Body of pancreas (tissue), 4 donors: Measurements from ENCODE around the gene GATA3.

ENCODE experiments used
- CTCF ChIP-seq, 7 experiments: fragments of 450-650 bp in 4 of 7; fragments of 200-600 bp in 3 of 7; sonication (generic) in 3 of 7; IDR thresholded peaks; one replicate each; pipeline ENCODE4 v1.5.1; 2016 to 2019; ENCODE audit warnings: antibody characterized with exemption in 7 of 7
- POLR2A ChIP-seq, 3 donors: fragments of 450-650 bp; IDR thresholded peaks; one replicate each; pipeline ENCODE4 v1.6.1; 2016; ENCODE audit warnings: antibody characterized with exemption in 3 of 3, mild to moderate bottlenecking in 2 of 3

DNA sequence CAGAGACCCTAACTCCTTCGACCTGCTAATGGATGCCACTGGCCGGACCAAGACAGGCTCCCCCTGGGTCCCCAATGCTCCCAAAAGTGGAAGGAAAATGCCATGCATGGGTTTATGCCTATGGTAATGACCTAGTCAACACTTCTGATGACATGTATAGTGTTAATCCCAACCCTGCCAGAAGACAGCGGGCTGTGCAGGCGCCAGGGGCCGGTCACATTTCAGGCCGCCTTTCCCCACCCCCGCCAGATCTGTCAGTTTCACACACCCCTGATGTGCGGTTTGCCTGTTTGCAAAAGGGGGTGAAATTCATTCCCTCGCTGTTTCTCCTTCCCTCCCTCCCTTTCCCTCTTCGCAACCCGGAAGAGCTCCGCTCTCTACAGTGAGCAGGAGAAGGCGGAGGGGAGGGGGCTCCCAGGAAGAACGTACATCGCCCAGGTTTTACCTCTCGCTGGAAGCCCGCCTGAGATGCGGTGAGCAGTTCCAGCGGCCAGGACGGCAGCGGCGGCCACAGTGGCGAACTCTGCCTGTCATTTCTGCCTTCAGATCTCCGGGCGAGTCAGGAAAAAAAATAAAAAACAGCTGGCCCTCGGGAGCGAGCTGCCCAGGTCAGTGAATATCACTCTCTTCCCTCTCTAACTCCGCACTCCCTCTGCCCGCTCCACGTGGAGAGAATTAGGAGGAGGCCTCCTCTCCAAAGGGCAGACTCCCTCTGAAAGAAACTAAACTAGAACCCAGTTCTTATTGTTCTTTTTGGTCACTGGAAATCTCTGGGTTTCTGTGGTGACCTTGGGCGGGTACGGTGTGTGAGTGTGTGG, 9.4 kb upstream of the GATA3 start:
- TF ChIP-seq POLR2A (IDR thresholded peaks at IDR 0.05) (no peak), CTCF (IDR thresholded peaks at IDR 0.05) (no peak)
